Mesothelial cell of epicardium (in vitro differentiated cells): ENCODE measurements around the gene AGAP3. TPM values are rescaled to one million over a fixed set of nuclear protein-coding genes. Genes with fewer than 3 reads are reported as not detected.

Source experiments
- DNase-seq, 2 experiments: peaks; one replicate each; pipeline ENCODE4 v3.0.0; 2021; ENCODE audit warnings: low spot score in 2 of 2; ENCODE audit not compliant: unreplicated experiment in 2 of 2
- H3K27ac Mint-ChIP-seq: 2 replicates; pipeline ENCODE4 v1.8.0; 2021; ENCODE audit warnings: mixed read lengths
- H3K27me3 Mint-ChIP-seq: 2 replicates; pipeline ENCODE4 v1.8.0; 2021; ENCODE audit warnings: low read depth, mixed read lengths
- H3K36me3 Mint-ChIP-seq: 2 replicates; pipeline ENCODE4 v1.8.0; 2021; ENCODE audit warnings: mixed read lengths
- H3K4me1 Mint-ChIP-seq: 2 replicates; pipeline ENCODE4 v1.8.0; 2021; ENCODE audit warnings: mixed read lengths
- H3K4me3 Mint-ChIP-seq: 2 replicates; pipeline ENCODE4 v1.8.0; 2021; ENCODE audit warnings: mild to moderate bottlenecking, moderate library complexity, mixed read lengths
- H3K9me3 Mint-ChIP-seq: 2 replicates; pipeline ENCODE4 v1.8.0; 2021; ENCODE audit warnings: mixed read lengths
- CTCF ChIP-seq: fragments of 200-600 bp; sonication (generic); IDR thresholded peaks from one replicate; pipeline ENCODE4 v1.5.0; 2021; ENCODE audit warnings: antibody characterized with exemption; ENCODE audit not compliant: unreplicated experiment
- total RNA-seq: library from RNA; stranded (reverse); gene quantifications from 3 replicates; pipeline ENCODE4 v1.2.1, GENCODE V29; 2021

Gene AGAP3
- total RNA-seq, 1 donor from 2014 or later, result 134 TPM

GRCh38 chr7:151082141-151083070 lies 3.9 kb upstream of the AGAP3 start:
- no peak for DNase-seq
- peak overlapping the region; percentile 72 for H3K4me3 Mint-ChIP-seq
- peaks cover 46% of the 10 kb centered on the region for H3K4me1 Mint-ChIP-seq
- no peaks in the 10 kb centered on the region for H3K36me3 Mint-ChIP-seq
- peak overlapping the region; percentile 41 for H3K27ac Mint-ChIP-seq
- H3K9me3 Mint-ChIP-seq, result no peaks in the 10 kb centered on the region
- no peaks in the 10 kb centered on the region for H3K27me3 Mint-ChIP-seq
- TF ChIP-seq CTCF, result no peak

GRCh38 chr7:151083071-151083823 lies 3.0 kb upstream of the AGAP3 start, which contains the start of gene TMUB1:
Gene TMUB1, minus strand, starts transcription at chr7:151083493. Its CDS starts 930 bp downstream, at chr7:151082563.
- peaks cover 46% of the 10 kb centered on the region for H3K4me1 Mint-ChIP-seq
- no peaks in the 10 kb centered on the region for H3K9me3 Mint-ChIP-seq
- peak within 1 kb of the TSS; percentile 72 for H3K4me3 Mint-ChIP-seq
- no peak for TF ChIP-seq CTCF
- no peaks in the 10 kb centered on the region for H3K27me3 Mint-ChIP-seq
- H3K27ac Mint-ChIP-seq, result peak within 1 kb of the TSS; percentile 41
- no peaks in the 10 kb centered on the region for H3K36me3 Mint-ChIP-seq
- peak in 1 of 2 experiments; percentile 80 for DNase-seq

GRCh38 chr7:151083824-151084160 lies 2.5 kb upstream of the AGAP3 start:
- Mint-ChIP-seq H3K27me3 (no peaks in the 10 kb centered on the region), H3K9me3 (no peaks in the 10 kb centered on the region), H3K27ac (no peak overlapping the region), H3K4me1 (peaks cover 49% of the 10 kb centered on the region), H3K36me3 (no peaks in the 10 kb centered on the region), H3K4me3 (peak overlapping the region; percentile 65)
- no peak for DNase-seq
- no peak for TF ChIP-seq CTCF

GRCh38 chr7:151085329-151085690 lies 965 bp upstream of the AGAP3 start:
- H3K27ac Mint-ChIP-seq, result peak overlapping the region; percentile 81
- TF ChIP-seq CTCF, result no peak
- no peak for DNase-seq
- no peaks in the 10 kb centered on the region for H3K27me3 Mint-ChIP-seq
- peaks cover 49% of the 10 kb centered on the region for H3K4me1 Mint-ChIP-seq
- no peaks in the 10 kb centered on the region for H3K9me3 Mint-ChIP-seq
- no peaks in the 10 kb centered on the region for H3K36me3 Mint-ChIP-seq
- peak overlapping the region; percentile 82 for H3K4me3 Mint-ChIP-seq

- Mint-ChIP-seq H3K27ac (peak overlapping the region; percentile 85), H3K27me3 (no peaks in the 10 kb centered on the region), H3K4me3 (peak overlapping the region; percentile 87), H3K9me3 (no peaks in the 10 kb centered on the region), H3K36me3 (peaks cover 2% of the 10 kb centered on the region), H3K4me1 (peaks cover 43% of the 10 kb centered on the region)
- no peak for TF ChIP-seq CTCF
- no peak for DNase-seq
Measured at GRCh38 chr7:151086802-151087244, 548 bp downstream of the AGAP3 start.
